HG02970 (cell line): ENCODE results near the gene NAV1.

Experiments
- ATAC-seq: cut with Tn5 transposase; IDR thresholded peaks from one replicate; pipeline ENCODE4 v1.9.1; 2021; ENCODE audit warnings: mild to moderate bottlenecking, moderate library complexity, moderate number of reproducible peaks; ENCODE audit not compliant: unreplicated experiment, low FRiP score

The NAV1 gene

GRCh38 chr1:201504179-201504631 lies 34.7 kb upstream of the NAV1 start:
- no peak for ATAC-seq

- ATAC-seq: no peak
Observed at GRCh38 chr1:201504799-201505502, 34.0 kb upstream of the NAV1 start.

GRCh38 chr1:201505503-201505890 lies 33.4 kb upstream of the NAV1 start:
- ATAC-seq: no peak

GRCh38 chr1:201506092-201506491 lies 32.8 kb upstream of the NAV1 start:
- no peak for ATAC-seq

- peak; percentile 76 for ATAC-seq
Observed at GRCh38 chr1:201506557-201507359, 32.2 kb upstream of the NAV1 start, which contains the start of gene CSRP1. TSS of gene CSRP1 (minus strand) at chr1:201507123. CDS start at chr1:201496303, 10,820 bp downstream.

- ATAC-seq: no peak
Observed at GRCh38 chr1:201507360-201507675, 31.6 kb upstream of the NAV1 start.

GRCh38 chr1:201508809-201509208 lies 30.1 kb upstream of the NAV1 start:
- ATAC-seq: no peak

- ATAC-seq: no peak
Observed at GRCh38 chr1:201509601-201510374, 29.1 kb upstream of the NAV1 start.

GRCh38 chr1:201510734-201511133 lies 28.2 kb upstream of the NAV1 start:
- ATAC-seq: no peak

- no peak for ATAC-seq
Observed at GRCh38 chr1:201511396-201511940, 27.5 kb upstream of the NAV1 start.

- ATAC-seq: no peak
Observed at GRCh38 chr1:201511941-201512539, 26.9 kb upstream of the NAV1 start.

- no peak for ATAC-seq
Observed at GRCh38 chr1:201513498-201514243, 25.3 kb upstream of the NAV1 start.

- no peak for ATAC-seq
Observed at GRCh38 chr1:201514466-201514865, 24.5 kb upstream of the NAV1 start.

GRCh38 chr1:201515062-201515750 lies 23.7 kb upstream of the NAV1 start:
- ATAC-seq: no peak

GRCh38 chr1:201515895-201516294 lies 23.0 kb upstream of the NAV1 start:
- no peak for ATAC-seq

- ATAC-seq: no peak
Observed at GRCh38 chr1:201516511-201517127, 22.3 kb upstream of the NAV1 start.

GRCh38 chr1:201517631-201518030 lies 21.3 kb upstream of the NAV1 start:
- ATAC-seq: no peak

GRCh38 chr1:201518071-201518470 lies 20.9 kb upstream of the NAV1 start:
- no peak for ATAC-seq
